ENCODE data around the gene GDE1. TPM values are rescaled to one million over a fixed set of nuclear protein-coding genes. Genes with fewer than 3 reads are reported as not detected.

The GDE1 gene
- total and polyA plus RNA-seq, 2 of the 4 experiments (the other 2 are of a cell fraction) = 50.1 to 62.4 TPM

- Histone ChIP-seq H3K36me3 (ENCODE audit: control insufficient read depth, insufficient read depth, low read length) (no peaks in the 10 kb centered on the region), H3K18ac (ENCODE audit: low read depth, low read length) (no peak overlapping the region), H3K9me3 (ENCODE audit: control insufficient read depth, insufficient read depth, low read length) (no peaks in the 10 kb centered on the region), H3K4me1 (ENCODE audit: control insufficient read depth, insufficient read depth, low read length) (peaks cover 6% of the 10 kb centered on the region; the same call in 1 of the 2 replicates), H2BK20ac (ENCODE audit: low read depth, low read length) (no peak overlapping the region), H3K27ac (ENCODE audit: insufficient read depth, low read length) (no peak overlapping the region), H3K9ac (ENCODE audit: low read depth, low read length) (no peak overlapping the region), H3K23ac (ENCODE audit: low read depth, low read length) (no peak overlapping the region), H3K14ac (replicated peaks; ENCODE audit: low read depth, low read length) (no peak overlapping the region), H3K4me3 (ENCODE audit: insufficient read depth, low read depth, low read length) (no peak overlapping the region), H4K91ac (ENCODE audit: insufficient read depth, low read depth, low read length) (no peak overlapping the region), H4K5ac (ENCODE audit: low read depth, low read length) (no peak overlapping the region), H3K4me2 (ENCODE audit: low read depth, low read length) (no peak overlapping the region), H3K27me3 (ENCODE audit: control insufficient read depth, insufficient read depth, low read length) (no peaks in the 10 kb centered on the region), H2BK15ac (ENCODE audit: low read depth, low read length) (no peak overlapping the region), H4K8ac (ENCODE audit: low read depth in 2 of 2, low read length in 2 of 2) (no peak overlapping the region), H2AK5ac (ENCODE audit: low read depth, low read length) (no peak overlapping the region), H3K56ac (ENCODE audit: extremely low read depth, insufficient read depth, low read length) (no peak overlapping the region), H3K4ac (ENCODE audit: low read depth, low read length) (no peak overlapping the region), H2AFZ (replicated peaks; ENCODE audit: low read length, poor library complexity) (no peak overlapping the region), H4K20me1 (ENCODE audit: insufficient read depth, low read length) (no peaks in the 10 kb centered on the region), H3K79me1 (ENCODE audit: low read depth in 1 of 2, low read length in 2 of 2) (peaks cover 14 to 49% of the 10 kb centered on the region in 2 experiments), H2AK9ac (replicated peaks; ENCODE audit: low read depth, low read length, poor library complexity) (no peak overlapping the region), H2BK120ac (ENCODE audit: low read depth, low read length) (no peak overlapping the region), H2BK5ac (ENCODE audit: low read depth, low read length, poor library complexity, severe bottlenecking) (no peak overlapping the region), H3K9me1 (ENCODE audit: insufficient read depth, low read length) (peaks cover 5% of the 10 kb centered on the region)
- dilution Hi-C loops (cut with HindIII; ENCODE audit: low sequenced_read_pairs, unreplicated experiment) = no loop called here
- no CpG with 5 or more reads among the region's 8 CpGs for WGBS, 2 experiments (ENCODE audit: extremely low coverage in 2 of 2, insufficient read length in 1 of 2)
- no peak for TF ChIP-seq MAZ (IDR thresholded peaks at IDR 0.05; ENCODE audit: borderline replicate concordance, low read depth, low read length)
- TF ChIP-seq MAFK (IDR thresholded peaks at IDR 0.05; ENCODE audit: low read depth, low read length) = peak; percentile 38; the same call in 1 of the 2 replicates
- ATAC-seq (ENCODE audit: low read depth) (no peak), DNase-seq (peak; percentile 42)
- POLR2A ChIA-PET (ENCODE audit: unreplicated experiment) = no interaction called here
- CTCF ChIA-PET = interaction anchor here (0.6 kb wide), 2 partner anchors 8 to 19 kb away, joined by 3 to 9 read pairs; no protein-coding TSS in a partner anchor
- BruUV-seq (replicated peaks) = no TSS peak
- intact Hi-C loops (cut with micrococcal nuclease) = no loop called here
- in situ Hi-C loops (cut with MboI; ENCODE audit: low sequenced_read_pairs) = no loop called here
These were observed 4.3 kb downstream of the GDE1 start for GRCh38 chr16:19517424-19518089.

Data from IMR-90 (cell line).